Epithelial cell of prostate (primary cell): Measurements from ENCODE around the gene KIRREL1.

Experiments
- DNase-seq: peaks from one replicate; pipeline ENCODE4 v3.0.0-alpha.2; 2011; ENCODE audit warnings: low read depth, low spot score
- H3K27ac ChIP-seq: fragments of 450-650 bp; 2 replicates; pipeline ENCODE4 v1.5.1; 2017; ENCODE audit warnings: mild to moderate bottlenecking

KIRREL1 gene

DNA sequence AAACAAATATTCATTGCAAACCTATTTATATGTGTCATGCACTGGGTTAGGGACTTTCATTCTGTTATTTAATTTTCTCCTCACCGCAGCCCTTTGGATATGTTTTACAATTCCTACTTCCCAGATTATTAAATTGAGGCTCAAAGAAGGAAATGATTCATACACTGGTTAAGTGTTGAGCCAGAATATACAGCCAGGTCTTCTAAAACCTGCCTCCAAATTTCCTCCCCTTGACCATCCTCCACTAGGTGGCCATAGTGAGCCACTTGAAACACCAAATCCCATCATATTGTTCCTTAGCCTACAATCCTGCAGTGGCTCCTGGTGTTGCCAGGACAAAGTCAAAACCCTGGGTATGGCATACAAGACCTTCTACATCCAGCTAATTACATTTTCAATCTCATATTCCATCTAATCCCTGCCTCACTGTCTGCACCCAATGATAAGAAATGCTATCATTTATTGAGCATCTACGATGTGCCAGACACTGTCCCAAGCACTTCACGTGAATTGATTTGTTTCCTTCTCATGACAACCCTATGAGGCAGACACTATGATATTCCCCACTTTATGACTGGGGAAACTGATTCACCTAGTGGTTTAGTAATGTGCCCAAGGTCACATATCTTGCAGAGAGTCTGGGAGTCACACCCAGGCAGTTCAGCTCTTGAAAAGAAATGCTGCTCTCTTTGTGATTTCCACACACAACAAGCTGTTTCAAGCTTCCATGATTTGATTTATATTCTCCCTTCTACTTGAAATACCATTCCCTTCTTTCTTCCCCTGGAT, 23.6 kb upstream of the KIRREL1 start:
- peak overlapping the region; percentile 95 for H3K27ac ChIP-seq
- DNase-seq, result no peak

DNA sequence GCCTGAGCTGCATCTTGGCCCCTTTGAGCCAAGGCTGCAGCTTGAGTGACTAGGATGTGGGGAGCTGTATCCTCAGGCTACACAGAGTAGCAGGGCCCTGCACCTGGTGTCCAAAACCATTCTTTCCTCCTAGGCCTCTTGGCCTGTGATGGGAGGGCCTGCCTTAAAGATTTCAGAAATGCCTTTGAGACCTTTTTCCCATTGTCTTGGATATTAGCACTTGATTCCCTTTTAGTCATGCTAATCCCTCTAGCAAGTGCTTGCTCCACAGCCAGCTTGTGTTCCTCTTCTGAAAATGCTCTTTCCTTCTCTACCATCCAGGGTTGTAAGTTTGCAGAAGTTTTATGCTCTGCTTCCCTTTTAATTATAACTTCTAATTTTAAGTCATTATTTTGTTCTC, 21.7 kb upstream of the KIRREL1 start:
- H3K27ac ChIP-seq, result no peak overlapping the region
- DNase-seq, result no peak

DNA sequence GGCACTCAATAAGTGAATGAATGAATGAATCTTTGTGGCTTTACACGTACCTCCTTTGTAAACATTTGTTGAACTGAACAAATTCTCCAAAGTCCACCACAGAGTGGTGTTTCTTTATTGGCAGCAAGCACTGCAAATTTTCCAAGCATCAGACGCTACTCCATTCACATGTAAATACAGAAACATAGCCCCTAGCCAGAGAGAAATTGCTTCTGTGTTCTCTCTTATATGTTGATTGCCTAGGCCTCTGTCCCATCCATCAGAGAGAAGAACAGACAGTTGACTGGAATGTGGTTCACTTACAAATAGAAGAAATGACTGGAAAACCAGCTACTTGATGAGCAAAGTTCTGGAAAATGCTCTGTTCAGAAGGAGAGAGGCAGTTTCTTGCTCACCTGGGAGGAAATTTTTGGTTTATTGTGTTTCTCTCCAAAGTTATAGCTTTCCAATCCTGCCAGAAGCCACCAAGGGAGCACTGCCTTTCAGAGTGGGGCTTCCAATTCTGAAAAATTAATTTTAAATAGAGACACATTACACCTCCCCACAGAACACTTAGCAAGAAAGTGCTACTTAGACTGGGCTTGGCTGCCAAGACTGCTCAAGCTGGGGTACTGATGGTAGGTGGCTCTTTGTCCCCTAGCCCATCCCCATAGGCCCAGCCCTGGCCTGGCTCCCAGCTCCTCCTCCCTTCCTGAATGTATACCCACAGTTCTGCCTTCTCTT, 18.1 kb upstream of the KIRREL1 start:
- no peak overlapping the region for H3K27ac ChIP-seq
- no peak for DNase-seq

DNA sequence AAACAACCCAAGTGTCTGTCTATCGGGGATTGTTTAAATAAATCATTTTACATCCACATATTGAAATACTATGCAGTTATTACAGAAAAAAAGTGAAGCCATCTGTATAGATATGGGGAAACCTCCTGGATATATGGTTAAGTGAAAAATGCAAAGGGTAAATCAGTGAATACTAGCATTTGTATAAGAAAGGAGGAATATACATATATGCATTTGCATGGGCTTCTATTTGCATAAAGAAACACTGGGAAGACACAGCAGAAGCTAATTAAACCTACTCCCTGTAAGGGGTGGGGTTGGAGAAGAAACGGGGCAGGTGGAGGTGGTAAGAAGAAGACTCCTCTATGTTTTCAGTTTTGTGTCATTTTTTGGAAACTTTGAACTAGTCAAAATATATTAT, 16.6 kb upstream of the KIRREL1 start:
- DNase-seq, result no peak
- no peak overlapping the region for H3K27ac ChIP-seq

DNA sequence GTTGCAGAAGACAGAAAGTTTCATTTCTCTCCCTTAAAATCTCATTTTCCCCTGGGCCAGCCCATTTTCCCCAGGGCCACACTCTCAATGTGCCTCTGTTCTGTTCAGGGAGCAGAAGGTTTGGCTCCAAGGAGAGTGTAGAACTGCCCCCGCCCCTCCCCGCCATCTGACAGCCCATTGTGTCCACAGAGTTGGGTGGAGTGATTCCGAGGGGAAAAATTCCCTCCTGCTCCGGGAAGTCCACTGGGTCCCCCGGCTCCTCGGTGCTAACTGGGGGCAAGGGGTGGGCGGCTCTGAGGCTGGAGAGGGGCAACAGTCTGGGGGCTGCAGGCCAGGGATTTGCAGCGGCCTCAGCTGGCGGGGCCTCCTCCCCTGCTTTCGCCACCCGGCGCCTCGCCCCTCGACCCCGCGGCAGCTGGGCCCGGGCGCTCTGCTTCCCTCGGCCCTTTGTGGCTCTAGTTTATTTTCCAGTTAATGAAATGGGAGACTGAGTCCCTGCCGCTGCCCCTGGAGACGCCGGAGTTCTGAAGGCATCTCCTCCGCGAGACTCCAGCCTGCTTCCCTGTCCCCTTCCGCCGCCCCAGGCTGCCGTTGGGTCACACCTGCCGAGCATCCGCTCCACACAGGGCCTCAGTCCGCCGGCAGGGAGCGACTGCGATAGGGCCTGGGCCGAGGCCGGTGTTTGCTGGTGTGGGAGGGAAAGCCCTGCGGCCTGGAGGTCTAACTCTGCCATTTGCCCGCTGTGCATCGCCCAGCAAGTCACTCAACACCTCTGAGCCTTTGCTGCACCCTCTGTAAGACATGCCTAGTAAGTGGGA, 14.7 kb upstream of the KIRREL1 start:
- no peak overlapping the region for H3K27ac ChIP-seq
- DNase-seq, result no peak

DNA sequence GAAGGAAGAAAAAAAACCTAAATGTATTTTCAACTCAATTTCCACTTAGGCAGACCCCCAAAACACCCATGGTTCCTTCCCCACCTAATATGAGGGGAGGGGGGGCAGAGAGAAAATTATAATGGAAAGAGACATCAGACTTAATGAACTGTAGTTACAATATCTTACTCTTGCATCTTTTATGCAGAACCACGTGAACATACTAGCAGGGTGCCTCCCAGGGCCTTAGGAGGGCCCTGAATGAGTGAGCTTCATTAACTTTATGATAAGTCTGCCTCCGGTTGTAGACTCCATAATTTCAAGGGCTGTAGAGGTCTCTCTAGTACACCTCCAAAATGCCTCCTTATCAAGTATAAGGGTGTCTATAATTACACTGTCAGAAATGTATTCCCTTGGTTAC, 11.3 kb upstream of the KIRREL1 start:
- DNase-seq, result no peak
- H3K27ac ChIP-seq, result no peak overlapping the region

DNA sequence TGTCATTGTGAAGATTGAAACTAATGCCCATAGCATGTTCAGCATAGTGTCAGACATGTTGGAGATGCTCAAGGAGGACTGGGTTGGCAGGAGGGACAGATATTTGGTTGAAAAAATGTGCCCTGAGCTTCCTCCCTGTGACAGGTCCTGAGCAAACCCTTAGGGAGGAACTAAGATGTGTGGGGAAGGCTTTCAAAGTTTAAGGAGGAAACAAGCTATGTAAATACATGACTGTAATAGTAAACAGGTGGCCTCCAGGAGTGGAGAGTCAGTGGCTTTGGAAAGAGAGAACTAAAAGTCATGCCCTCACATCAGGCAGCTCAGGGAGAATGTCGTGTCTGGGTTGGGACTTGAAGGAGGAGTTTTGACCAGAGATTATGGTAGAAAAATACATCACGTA, 9.7 kb upstream of the KIRREL1 start:
- no peak overlapping the region for H3K27ac ChIP-seq
- no peak for DNase-seq

DNA sequence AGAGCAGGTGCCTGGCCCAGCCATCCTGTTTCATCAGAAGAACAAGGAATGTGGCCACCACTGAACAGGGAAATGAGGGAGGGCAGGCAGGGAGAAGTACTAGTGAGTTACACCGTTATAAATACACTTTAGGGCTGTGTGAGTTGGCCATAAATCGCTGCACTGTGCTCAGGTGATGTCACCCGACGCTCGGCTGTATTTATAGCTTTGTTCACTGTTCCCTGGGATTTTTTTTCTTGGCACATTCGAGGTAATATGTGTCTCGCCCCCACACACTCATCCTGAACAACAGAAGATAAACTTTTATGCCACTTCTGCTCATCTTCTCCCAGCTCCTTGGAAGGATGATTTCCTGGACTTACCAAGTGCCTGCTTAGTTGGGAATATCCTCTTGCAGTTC, 9.0 kb upstream of the KIRREL1 start:
- no peak for DNase-seq
- no peak overlapping the region for H3K27ac ChIP-seq

DNA sequence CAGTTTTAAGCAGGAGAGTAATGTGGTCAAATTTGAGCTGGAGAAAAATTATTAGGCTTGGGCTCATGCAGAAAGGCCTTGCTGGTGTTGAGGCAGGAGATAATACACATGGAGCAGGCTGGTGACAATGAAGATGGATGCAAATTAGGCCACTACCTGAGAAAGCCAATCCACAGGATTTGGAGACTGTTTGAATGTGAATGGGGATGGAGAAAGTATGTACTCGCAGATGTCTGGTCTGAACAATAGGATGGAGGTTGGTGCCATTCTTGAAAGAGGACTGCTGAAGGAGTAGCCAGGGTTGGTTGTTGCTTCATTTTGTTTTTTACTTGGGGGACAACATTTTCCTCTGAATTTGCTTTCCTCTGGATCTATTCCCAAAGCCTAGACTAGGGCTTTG, 8.0 kb upstream of the KIRREL1 start:
- no peak for DNase-seq
- no peak overlapping the region for H3K27ac ChIP-seq

DNA sequence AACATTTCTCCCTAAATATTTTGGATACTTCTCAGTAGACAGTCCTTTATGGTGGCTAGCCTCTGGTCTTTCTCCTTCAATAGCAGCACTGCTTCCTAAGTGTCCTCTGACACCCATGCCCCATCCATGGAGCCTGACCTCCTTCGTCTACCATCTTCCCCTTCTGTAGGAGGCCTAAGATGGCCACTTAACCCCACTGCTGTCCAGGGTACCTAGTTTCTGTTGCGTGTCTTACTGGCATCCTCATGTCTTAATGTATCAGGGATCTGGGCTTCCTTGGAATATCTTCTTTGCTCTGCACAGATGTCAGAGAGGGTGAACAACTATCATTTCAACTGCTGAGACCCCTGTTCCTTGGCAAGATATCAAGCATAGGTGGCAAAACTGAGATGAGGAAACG, 5.4 kb upstream of the KIRREL1 start:
- H3K27ac ChIP-seq, result no peak overlapping the region
- DNase-seq, result no peak

DNA sequence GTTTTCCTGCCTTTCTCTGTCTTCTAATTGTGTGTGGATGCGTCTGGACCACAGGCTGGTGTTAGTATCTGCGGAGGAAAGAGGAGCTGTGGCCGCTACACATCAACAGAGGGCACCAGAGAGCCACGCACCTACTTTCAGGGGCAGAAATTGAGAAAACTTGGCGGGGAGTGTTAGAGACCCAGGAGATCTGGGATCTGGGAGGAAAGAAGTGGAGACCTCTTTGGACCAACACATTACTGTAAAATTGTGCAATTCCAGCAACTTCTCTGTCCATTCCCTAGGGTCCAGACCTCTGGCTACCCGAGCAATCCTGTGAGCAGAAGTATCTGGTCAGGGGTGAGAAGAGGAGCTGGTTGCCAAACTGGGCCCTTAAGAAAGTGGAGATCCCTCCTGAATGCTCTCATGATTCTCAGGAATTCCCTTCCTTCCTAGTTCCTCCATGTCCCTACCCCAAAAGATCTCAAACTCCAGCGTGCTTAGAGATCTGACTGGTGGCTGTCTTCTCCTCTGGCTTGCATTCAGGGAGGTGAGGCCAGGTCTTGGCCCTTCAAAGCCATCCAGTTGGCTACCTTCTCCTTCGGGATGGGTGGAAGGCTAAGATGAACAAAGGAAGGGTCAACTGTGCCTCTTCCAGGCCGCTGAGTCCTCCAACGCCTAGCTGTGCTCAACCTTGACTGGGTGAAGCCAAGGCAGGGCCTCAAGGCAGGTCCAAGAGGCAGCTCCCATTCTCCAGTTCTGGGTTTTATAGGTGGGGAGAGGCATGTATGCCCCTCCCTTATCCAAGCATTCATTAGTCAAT, 1.2 kb upstream of the KIRREL1 start:
- peak overlapping the region; percentile 63 for H3K27ac ChIP-seq
- DNase-seq, result no peak

DNA sequence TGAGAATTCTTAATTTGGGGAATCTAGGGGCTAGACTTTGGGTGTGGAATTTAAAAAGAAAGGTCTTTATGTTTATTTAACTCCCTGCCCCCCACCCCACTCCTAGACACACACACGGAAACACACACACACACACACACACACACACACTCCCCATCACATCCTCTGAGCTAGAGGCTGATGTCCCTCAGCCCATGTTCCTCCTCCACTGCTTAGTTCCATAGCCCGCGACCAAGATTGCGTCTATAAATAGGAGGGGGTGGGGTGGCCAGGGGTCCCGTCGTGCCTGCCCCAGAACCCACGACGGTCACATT, 655 bp upstream of the KIRREL1 start:
- H3K27ac ChIP-seq, result peak overlapping the region; percentile 63
- DNase-seq, result no peak

DNA sequence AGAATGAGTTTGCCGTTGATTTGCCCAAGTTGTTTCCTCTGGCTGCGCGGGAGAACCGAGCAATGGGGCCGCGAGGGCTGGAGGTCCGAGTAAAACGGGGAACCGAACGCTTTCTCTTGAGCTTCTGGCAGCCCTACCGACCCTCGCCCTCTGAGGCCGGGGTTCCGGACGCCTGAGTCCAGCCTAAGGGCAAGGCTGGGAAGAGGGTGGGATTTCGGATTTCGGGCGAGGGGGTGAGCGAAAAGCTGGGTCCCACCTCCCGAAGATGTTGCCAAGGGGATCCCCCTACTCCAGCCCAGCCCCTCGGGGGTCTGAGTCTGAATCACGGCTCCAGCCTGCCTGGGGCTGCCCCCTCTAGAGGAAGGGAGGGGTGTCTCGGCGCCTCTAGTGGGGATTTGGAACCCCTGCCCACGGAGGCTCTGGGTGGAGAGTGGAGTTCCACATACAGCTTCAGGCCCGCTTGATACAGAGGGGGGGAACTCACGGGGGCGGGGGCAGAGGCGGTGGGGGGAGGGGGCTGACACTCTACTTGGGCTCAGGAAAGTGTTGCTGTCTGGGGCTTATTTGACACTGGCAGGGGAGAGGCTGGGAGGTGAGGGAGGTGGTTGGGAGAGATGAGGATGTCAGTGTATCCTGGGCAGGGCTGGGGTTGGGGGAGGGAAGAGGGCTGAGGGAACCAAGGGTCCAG, 617 bp downstream of the KIRREL1 start:
- no peak for DNase-seq
- H3K27ac ChIP-seq, result peak overlapping the region; percentile 63

DNA sequence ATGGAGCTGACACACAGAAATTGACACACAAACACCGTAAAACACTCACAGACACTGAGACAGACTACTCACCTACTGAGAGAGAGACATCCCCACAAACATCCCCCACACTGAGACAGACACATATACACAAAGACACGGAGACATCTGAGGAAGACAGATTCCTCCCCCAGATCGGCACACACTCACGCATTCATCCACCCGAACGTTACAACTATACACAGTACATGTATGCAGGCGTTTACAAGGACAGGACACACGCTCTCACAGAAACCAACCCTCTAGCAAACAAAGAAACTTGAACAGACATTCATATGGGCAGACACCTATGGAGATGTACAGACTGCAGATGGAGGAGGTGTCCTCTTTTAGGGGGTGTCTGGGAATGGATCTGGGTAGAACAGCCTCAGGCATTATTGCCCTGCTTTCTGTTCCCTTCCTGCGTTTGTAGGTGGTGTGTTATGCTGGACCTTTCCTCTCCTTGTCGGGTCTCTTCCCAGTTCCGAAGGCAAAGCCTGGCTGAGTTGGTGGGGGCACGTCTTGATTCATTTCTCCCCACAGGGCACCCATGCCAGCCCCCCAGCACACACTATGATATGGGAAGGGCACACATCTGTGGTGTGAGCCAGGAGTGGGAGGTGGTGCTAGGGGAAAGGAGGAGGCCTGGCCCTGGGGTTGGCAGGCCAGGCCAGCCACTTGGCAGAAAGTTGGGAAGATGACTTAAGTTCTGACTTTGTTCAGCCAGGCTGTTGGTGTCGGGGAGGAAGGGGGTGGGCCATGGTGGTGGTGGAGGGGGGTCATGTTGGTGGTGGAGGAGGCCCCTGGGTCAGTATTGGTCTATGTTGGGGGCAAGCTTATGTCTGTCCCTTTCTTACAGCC, 1.5 kb downstream of the KIRREL1 start:
- DNase-seq, result no peak
- peak overlapping the region; percentile 63 for H3K27ac ChIP-seq

DNA sequence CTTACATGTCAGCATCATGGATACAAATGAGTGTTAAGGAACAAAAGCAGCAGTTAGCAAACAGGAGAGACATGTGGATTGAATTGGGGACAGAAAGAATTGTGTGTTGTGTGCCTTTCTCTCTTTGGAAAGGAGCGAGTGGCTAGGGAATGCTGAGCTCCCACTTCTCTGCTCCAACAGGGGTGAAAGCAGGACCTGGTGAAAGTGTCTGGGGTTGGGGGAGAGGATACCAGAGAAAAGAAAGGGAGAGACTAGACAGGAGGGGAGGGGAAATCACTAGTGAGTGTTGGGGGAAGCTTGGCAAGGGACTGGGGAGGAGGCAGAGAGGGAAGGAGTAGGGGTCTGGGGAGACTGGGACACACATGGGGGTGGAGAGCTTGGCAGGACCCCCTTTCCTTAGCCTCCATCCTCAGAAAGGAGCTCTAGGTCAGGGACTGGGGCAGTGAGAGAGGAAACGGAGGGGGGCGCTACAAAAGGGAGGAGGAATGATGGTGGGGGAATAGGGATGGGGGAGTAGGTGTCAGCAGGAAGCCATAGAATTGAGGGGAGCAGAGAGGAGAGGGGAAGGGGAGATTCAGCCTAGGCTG, 2.2 kb downstream of the KIRREL1 start:
- no peak for DNase-seq
- peak overlapping the region; percentile 63 for H3K27ac ChIP-seq

DNA sequence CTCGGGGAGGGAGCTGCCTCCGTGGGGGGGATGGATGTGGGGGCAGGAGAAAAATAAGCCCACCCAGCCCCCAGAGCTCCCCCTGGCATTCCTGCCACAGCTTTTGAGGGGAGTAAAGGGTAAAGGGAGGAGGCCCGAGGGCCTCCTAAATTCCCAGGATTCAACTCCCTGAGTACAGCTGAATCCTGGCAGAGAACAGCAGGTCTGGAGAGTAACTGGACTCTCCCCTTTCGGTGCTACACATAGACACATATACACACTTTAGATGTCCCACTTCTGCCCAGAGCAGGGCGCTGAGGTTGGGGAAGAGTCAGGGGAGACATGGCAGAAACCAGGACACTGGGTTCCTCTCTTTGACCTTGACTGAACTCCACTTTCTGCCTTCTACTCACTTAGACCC, 3.0 kb downstream of the KIRREL1 start:
- no peak overlapping the region for H3K27ac ChIP-seq
- no peak for DNase-seq

DNA sequence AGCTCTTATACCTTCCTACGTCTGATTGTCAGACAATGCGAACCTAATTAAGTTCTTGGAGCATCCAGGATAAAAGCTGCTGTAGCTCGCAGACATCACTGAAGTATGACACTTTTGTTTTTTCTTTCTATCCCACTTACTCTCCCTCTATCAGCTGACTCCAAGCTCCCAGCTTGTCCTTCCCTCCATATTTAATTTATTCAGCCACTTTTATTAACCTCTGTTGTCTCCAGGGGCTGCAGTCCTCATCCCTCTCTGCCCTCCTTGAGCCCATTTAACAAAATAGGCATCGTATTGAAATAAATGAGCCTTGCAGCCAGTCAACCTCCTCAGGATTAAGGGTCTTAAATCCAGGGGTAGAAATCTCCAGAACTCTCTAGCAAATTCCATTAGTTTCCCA, 7.1 kb downstream of the KIRREL1 start:
- no peak for DNase-seq
- H3K27ac ChIP-seq, result no peak overlapping the region

DNA sequence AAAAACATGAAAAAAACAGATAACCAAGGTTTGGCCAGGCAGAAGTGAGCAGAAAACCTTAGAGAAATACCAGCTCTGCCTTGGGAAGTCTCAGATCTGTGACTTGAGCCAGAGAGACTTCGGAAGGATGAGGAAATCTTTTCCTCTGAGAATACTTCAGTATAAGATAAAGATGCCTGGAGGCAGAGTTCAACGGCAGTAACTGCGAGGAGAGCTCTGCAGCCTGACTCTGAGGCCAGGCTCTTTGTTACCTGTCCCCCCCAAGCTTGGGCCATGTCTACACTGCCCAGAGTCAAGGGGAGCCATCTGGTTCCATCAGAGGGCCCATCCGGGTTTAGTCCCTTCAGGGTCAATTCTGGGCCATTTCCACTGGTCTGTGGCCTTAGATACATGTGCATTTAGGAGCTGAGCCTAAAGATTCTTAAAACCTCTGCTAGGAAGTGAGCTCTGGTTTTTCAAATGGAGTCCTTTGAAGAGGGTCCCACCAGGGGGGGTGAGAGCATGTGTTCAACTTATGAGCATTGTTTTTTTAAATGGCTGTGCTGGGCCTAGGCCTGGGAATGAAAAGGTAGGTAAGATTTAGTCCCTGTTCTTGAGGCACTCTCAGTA, 8.7 kb downstream of the KIRREL1 start:
- peak overlapping the region; percentile 40 for H3K27ac ChIP-seq
- DNase-seq, result no peak
